Mesothelial cell of epicardium (in vitro differentiated cells): Measurements from ENCODE around the gene BLCAP. TPM values are rescaled to one million over a fixed set of nuclear protein-coding genes. Genes with fewer than 3 reads are reported as not detected.

Experiments
- DNase-seq, 2 experiments: peaks; one replicate each; pipeline ENCODE4 v3.0.0; 2021; ENCODE audit warnings: low spot score in 2 of 2; ENCODE audit not compliant: unreplicated experiment in 2 of 2
- H3K27ac Mint-ChIP-seq: 2 replicates; pipeline ENCODE4 v1.8.0; 2021; ENCODE audit warnings: mixed read lengths
- H3K27me3 Mint-ChIP-seq: 2 replicates; pipeline ENCODE4 v1.8.0; 2021; ENCODE audit warnings: low read depth, mixed read lengths
- H3K36me3 Mint-ChIP-seq: 2 replicates; pipeline ENCODE4 v1.8.0; 2021; ENCODE audit warnings: mixed read lengths
- H3K4me1 Mint-ChIP-seq: 2 replicates; pipeline ENCODE4 v1.8.0; 2021; ENCODE audit warnings: mixed read lengths
- H3K4me3 Mint-ChIP-seq: 2 replicates; pipeline ENCODE4 v1.8.0; 2021; ENCODE audit warnings: mild to moderate bottlenecking, moderate library complexity, mixed read lengths
- H3K9me3 Mint-ChIP-seq: 2 replicates; pipeline ENCODE4 v1.8.0; 2021; ENCODE audit warnings: mixed read lengths
- CTCF ChIP-seq: fragments of 200-600 bp; sonication (generic); IDR thresholded peaks from one replicate; pipeline ENCODE4 v1.5.0; 2021; ENCODE audit warnings: antibody characterized with exemption; ENCODE audit not compliant: unreplicated experiment
- total RNA-seq: library from RNA; stranded (reverse); gene quantifications from 3 replicates; pipeline ENCODE4 v1.2.1, GENCODE V29; 2021

The BLCAP gene
- total RNA-seq, 1 donor from 2014 or later, result 76.2 TPM

- Mint-ChIP-seq H3K4me3 (no peak overlapping the region), H3K36me3 (peaks cover 12% of the 10 kb centered on the region), H3K27ac (no peak overlapping the region), H3K9me3 (no peaks in the 10 kb centered on the region), H3K27me3 (no peaks in the 10 kb centered on the region), H3K4me1 (peaks cover 26% of the 10 kb centered on the region)
- no peak for DNase-seq
- no peak for TF ChIP-seq CTCF
Observed at GRCh38 chr20:37513779-37514359, 13.8 kb downstream of the BLCAP start.

GRCh38 chr20:37511610-37512275 is 15.9 kb downstream of the BLCAP start:
- no peak for TF ChIP-seq CTCF
- DNase-seq, result no peak
- Mint-ChIP-seq H3K27me3 (no peaks in the 10 kb centered on the region), H3K36me3 (peaks cover 10% of the 10 kb centered on the region), H3K4me3 (no peak overlapping the region), H3K27ac (no peak overlapping the region), H3K4me1 (peaks cover 9% of the 10 kb centered on the region), H3K9me3 (no peaks in the 10 kb centered on the region)

- Mint-ChIP-seq H3K36me3 (peaks cover 10% of the 10 kb centered on the region), H3K27ac (no peak overlapping the region), H3K4me1 (peaks cover 2% of the 10 kb centered on the region), H3K27me3 (no peaks in the 10 kb centered on the region), H3K9me3 (no peaks in the 10 kb centered on the region), H3K4me3 (no peak overlapping the region)
- no peak for TF ChIP-seq CTCF
- DNase-seq, result no peak
Observed at GRCh38 chr20:37510226-37510625, 17.4 kb downstream of the BLCAP start.

- TF ChIP-seq CTCF, result no peak
- no peak for DNase-seq
- Mint-ChIP-seq H3K4me1 (peaks cover 2% of the 10 kb centered on the region), H3K4me3 (no peak overlapping the region), H3K27ac (no peak overlapping the region), H3K36me3 (peaks cover 3% of the 10 kb centered on the region), H3K9me3 (no peaks in the 10 kb centered on the region), H3K27me3 (no peaks in the 10 kb centered on the region)
Observed at GRCh38 chr20:37506152-37506725, 21.4 kb downstream of the BLCAP start.

GRCh38 chr20:37505263-37506151 is 22.2 kb downstream of the BLCAP start:
- H3K27me3 Mint-ChIP-seq, result no peaks in the 10 kb centered on the region
- H3K27ac Mint-ChIP-seq, result no peak overlapping the region
- no peak overlapping the region for H3K4me3 Mint-ChIP-seq
- no peaks in the 10 kb centered on the region for H3K36me3 Mint-ChIP-seq
- DNase-seq, result no peak
- no peaks in the 10 kb centered on the region for H3K9me3 Mint-ChIP-seq
- H3K4me1 Mint-ChIP-seq, result peaks cover 2% of the 10 kb centered on the region
- no peak for TF ChIP-seq CTCF
